SK-N-SH (cell line): ENCODE data around the gene RABGAP1L. TPM values are rescaled to one million over a fixed set of nuclear protein-coding genes. Genes with fewer than 3 reads are reported as not detected.

ENCODE experiments used
- CTCF ChIA-PET: fragments of 300-600, 350-600 bp; formaldehyde crosslinking; extraction: SDS; loops from one replicate; lab custom pipeline; 2021; lab: Yijun Ruan, JAX
- POLR2A ChIA-PET: fragments of 350-600 bp; sonication (Branson Sonifier 250); formaldehyde crosslinking; extraction: SDS; loops from one replicate; lab custom pipeline; 2020; ENCODE audit warnings: antibody characterized with exemption, inconsistent platforms; lab: Yijun Ruan, JAX
- DNase-seq: peaks from one replicate; pipeline ENCODE4 v3.0.0; 2012
- H2AFZ ChIP-seq: fragments of 200-600 bp; sonication (generic); 2 replicates; pipeline ENCODE4 v1.8.1; 2016; ENCODE audit warnings: antibody characterized with exemption, mild to moderate bottlenecking, low read depth
- H3F3A ChIP-seq: fragments of 200-600 bp; sonication (generic); replicated peaks from 2 replicates; pipeline ENCODE3; 2016; ENCODE audit warnings: antibody characterized with exemption, mild to moderate bottlenecking; ENCODE audit not compliant: insufficient read depth
- H3K27ac ChIP-seq, 2 experiments: fragments of 200-500 bp in 1 of 2; fragments of 200-600 bp in 1 of 2; sonication (Bioruptor generic) in 1 of 2; sonication (generic), shearing (Covaris generic) in 1 of 2; 2 replicates each; pipeline versions ENCODE4 v1.5.1 to v1.6.1; 2014 to 2016; ENCODE audit warnings: low read depth in 2 of 2, inconsistent platforms in 1 of 2, low read length in 1 of 2, mild to moderate bottlenecking in 1 of 2, mixed read lengths in 1 of 2
- H3K27me3 ChIP-seq: fragments of 200-600 bp; sonication (generic), shearing (Covaris generic); 2 replicates; pipeline ENCODE4 v1.6.1; 2016; ENCODE audit warnings: mixed run types; ENCODE audit not compliant: insufficient read depth
- H3K36me3 ChIP-seq, 2 experiments: fragments of 200-500 bp in 1 of 2; fragments of 200-600 bp in 1 of 2; sonication (Bioruptor generic) in 1 of 2; sonication (generic) in 1 of 2; replicated peaks in 1 of 2; 2 replicates each; pipeline versions ENCODE3 to v1.5.1; 2014 to 2016; ENCODE audit warnings: low read length in 1 of 2, mild to moderate bottlenecking in 1 of 2; ENCODE audit not compliant: insufficient read depth in 2 of 2, control insufficient read depth in 1 of 2
- H3K4me1 ChIP-seq, 2 experiments: fragments of 200-500 bp in 1 of 2; fragments of 200-600 bp in 1 of 2; sonication (Bioruptor generic) in 1 of 2; sonication (generic), shearing (Covaris generic) in 1 of 2; 2 replicates each; pipeline versions ENCODE4 v1.5.1 to v1.6.1; 2014 to 2016; ENCODE audit warnings: low read depth in 1 of 2, low read length in 1 of 2, mixed run types in 1 of 2; ENCODE audit not compliant: insufficient read depth in 2 of 2, control insufficient read depth in 1 of 2
- H3K4me2 ChIP-seq: fragments of 200-600 bp; sonication (generic), shearing (Covaris generic); 2 replicates; pipeline ENCODE4 v1.6.1; 2017; ENCODE audit warnings: mixed run types
- H3K4me3 ChIP-seq, 2 experiments: fragments of 200-500 bp in 1 of 2; fragments of 200-600 bp in 1 of 2; sonication (Bioruptor generic) in 1 of 2; sonication (generic), shearing (Covaris generic) in 1 of 2; 2 replicates each; pipeline versions ENCODE4 v1.5.1 to v1.8.1; 2014 to 2016; ENCODE audit warnings: low read depth in 2 of 2, inconsistent platforms in 1 of 2, low read length in 1 of 2, mild to moderate bottlenecking in 1 of 2, mixed read lengths in 1 of 2, moderate library complexity in 1 of 2
- H3K79me2 ChIP-seq: fragments of 200-600 bp; sonication (generic); 2 replicates; pipeline ENCODE4 v1.8.1; 2017; ENCODE audit warnings: mild to moderate bottlenecking; ENCODE audit not compliant: insufficient read depth
- H3K9ac ChIP-seq: fragments of 200-600 bp; sonication (generic); 2 replicates; pipeline ENCODE4 v1.6.1; 2017; ENCODE audit warnings: mixed run types
- H3K9me2 ChIP-seq: fragments of 200-600 bp; sonication (generic); 2 replicates; pipeline ENCODE4 v1.6.1; 2017; ENCODE audit warnings: mixed run types
- H3K9me3 ChIP-seq: fragments of 200-600 bp; sonication (generic); 2 replicates; pipeline ENCODE4 v1.6.1; 2017; ENCODE audit warnings: mixed run types, mild to moderate bottlenecking, moderate library complexity
- H4K20me1 ChIP-seq: fragments of 200-600 bp; sonication (generic); 2 replicates; pipeline ENCODE4 v1.6.1; 2017; ENCODE audit warnings: mild to moderate bottlenecking, mixed run types; ENCODE audit not compliant: insufficient read depth
- CHD2 ChIP-seq: fragments of 150-350 bp; IDR thresholded peaks from 2 replicates; pipeline ENCODE4 v1.6.1; 2018; ENCODE audit warnings: low read length; ENCODE audit not compliant: partially characterized antibody
- ELF1 ChIP-seq: IDR thresholded peaks from 2 replicates; pipeline ENCODE4 v1.4.0; 2012
- EZH2phosphoT487 ChIP-seq: fragments of 200-600 bp; sonication (generic); IDR thresholded peaks from 2 replicates; pipeline ENCODE4 v1.6.1; 2017; ENCODE audit warnings: low read depth, mixed run types, mild to moderate bottlenecking, antibody characterized with exemption, moderate library complexity, borderline replicate concordance
- FOSL2 ChIP-seq: IDR thresholded peaks from 2 replicates; pipeline ENCODE4 v1.4.0; 2012; ENCODE audit warnings: low read depth, mild to moderate bottlenecking, moderate library complexity, borderline replicate concordance
- FOXJ3 ChIP-seq: sonication (generic); formaldehyde crosslinking; IDR thresholded peaks from 2 replicates; pipeline ENCODE4 v1.5.1; 2020; ENCODE audit warnings: mild to moderate bottlenecking, missing genetic modification reagents
- GABPA ChIP-seq: IDR thresholded peaks from 2 replicates; pipeline ENCODE4 v1.4.0; 2012; ENCODE audit warnings: low read depth, mild to moderate bottlenecking
- GATA2 ChIP-seq: sonication (generic); formaldehyde crosslinking; IDR thresholded peaks from 2 replicates; pipeline ENCODE4 v1.5.0; 2020; ENCODE audit warnings: mild to moderate bottlenecking, missing genetic modification reagents
- MEF2A ChIP-seq: IDR thresholded peaks from 2 replicates; pipeline ENCODE4 v1.4.0; 2012; ENCODE audit warnings: low read depth, borderline replicate concordance
- NRF1 ChIP-seq: IDR thresholded peaks from 2 replicates; pipeline ENCODE4 v1.6.1; 2012; ENCODE audit warnings: low read depth, mild to moderate bottlenecking, low read length
- POLR2AphosphoS5 ChIP-seq: IDR thresholded peaks from 2 replicates; pipeline ENCODE4 v1.6.1; 2012; ENCODE audit warnings: low read depth, low read length
- RCOR1 ChIP-seq: fragments of 150-350 bp; IDR thresholded peaks from 2 replicates; pipeline ENCODE4 v1.6.1; 2017; ENCODE audit warnings: antibody characterized with exemption, low read length
- RFX5 ChIP-seq: IDR thresholded peaks from 2 replicates; pipeline ENCODE4 v1.6.1; 2012; ENCODE audit warnings: mild to moderate bottlenecking, improper control_type of control experiment, low read length
- SMC3 ChIP-seq: IDR thresholded peaks from 2 replicates; pipeline ENCODE4 v1.6.1; 2012; ENCODE audit warnings: low read depth, low read length, improper control_type of control experiment
- TCF12 ChIP-seq: IDR thresholded peaks from 2 replicates; pipeline ENCODE4 v1.4.0; 2012
- WGBS: methylation state at CpG from one replicate; pipeline ENCODE4 v1.1.6; 2017; ENCODE audit warnings: low lambda C conversion rate; 5-methylcytosine and 5-hydroxymethylcytosine counted together
- polyA plus RNA-seq, 3 experiments: library from polyadenylated mRNA; depleted of rRNA; stranded (reverse); fragments of >200 nt; gene quantifications; 2 replicates each; pipeline ENCODE4 v1.2.3, GENCODE V29; 2012
- TF ChIP-seq, protein P1 (sequence below): IDR thresholded peaks from 2 replicates; pipeline ENCODE4 v1.6.1; 2012; ENCODE audit warnings: mild to moderate bottlenecking, low read depth, low read length, moderate library complexity
- TF ChIP-seq, protein P2 (sequence below): fragments of 200-600 bp; sonication (generic); IDR thresholded peaks from 2 replicates; pipeline ENCODE4 v1.6.1; 2017; ENCODE audit warnings: antibody characterized with exemption, mild to moderate bottlenecking, moderate library complexity
- TF ChIP-seq, protein P3 (sequence below): fragments of 150-350 bp; IDR thresholded peaks from 2 replicates; pipeline ENCODE4 v1.6.1; 2016; ENCODE audit warnings: mild to moderate bottlenecking, low read depth, low read length
- TF ChIP-seq, protein P4 (sequence below): IDR thresholded peaks from 2 replicates; pipeline ENCODE4 v1.4.0; 2012; ENCODE audit warnings: low read depth
- TF ChIP-seq, protein P5 (sequence below): IDR thresholded peaks from 2 replicates; pipeline ENCODE4; 2012

Gene RABGAP1L
- polyA plus RNA-seq, 1 of the 3 experiments (the other 2 are of a cell fraction) = 7.2 TPM

DNA sequence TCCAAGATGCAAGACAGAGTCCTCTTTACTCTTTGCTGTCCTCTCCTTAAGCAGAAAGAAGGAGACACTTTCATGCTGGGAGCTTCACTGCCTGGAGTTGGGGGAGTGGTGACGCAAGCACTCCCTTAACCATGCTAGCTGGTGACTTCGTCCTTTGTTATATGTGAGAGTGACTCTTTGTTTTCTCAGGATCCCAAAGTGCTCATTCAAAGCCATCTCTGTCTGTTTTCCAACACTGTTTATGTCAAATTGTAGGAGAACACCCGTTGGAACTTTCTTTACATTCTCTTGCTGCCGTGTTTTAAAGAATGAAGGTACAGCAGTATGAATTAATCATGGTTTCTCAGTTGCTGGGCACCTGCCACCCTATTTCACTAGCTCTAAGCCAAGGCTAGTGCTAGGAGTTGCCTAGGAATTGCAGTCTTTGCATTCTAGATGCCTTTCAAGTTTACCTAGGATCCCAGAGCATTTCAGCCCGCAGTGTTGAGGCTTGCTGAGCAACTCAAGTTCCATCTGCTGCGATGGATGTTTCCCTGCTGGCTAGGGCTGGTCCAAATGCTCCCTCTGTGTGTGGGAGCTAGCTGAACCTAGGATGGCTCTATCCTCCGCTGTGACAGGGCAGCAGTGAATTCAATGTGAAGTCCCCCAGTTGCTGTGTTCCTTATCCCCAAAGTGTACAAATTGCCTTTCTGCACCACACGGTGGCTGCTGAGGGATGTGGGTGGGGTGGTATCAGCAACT, 205.8 kb downstream of the RABGAP1L start (continued):
- no peak for TF ChIP-seq CHD2
- TF ChIP-seq, protein P1, sequence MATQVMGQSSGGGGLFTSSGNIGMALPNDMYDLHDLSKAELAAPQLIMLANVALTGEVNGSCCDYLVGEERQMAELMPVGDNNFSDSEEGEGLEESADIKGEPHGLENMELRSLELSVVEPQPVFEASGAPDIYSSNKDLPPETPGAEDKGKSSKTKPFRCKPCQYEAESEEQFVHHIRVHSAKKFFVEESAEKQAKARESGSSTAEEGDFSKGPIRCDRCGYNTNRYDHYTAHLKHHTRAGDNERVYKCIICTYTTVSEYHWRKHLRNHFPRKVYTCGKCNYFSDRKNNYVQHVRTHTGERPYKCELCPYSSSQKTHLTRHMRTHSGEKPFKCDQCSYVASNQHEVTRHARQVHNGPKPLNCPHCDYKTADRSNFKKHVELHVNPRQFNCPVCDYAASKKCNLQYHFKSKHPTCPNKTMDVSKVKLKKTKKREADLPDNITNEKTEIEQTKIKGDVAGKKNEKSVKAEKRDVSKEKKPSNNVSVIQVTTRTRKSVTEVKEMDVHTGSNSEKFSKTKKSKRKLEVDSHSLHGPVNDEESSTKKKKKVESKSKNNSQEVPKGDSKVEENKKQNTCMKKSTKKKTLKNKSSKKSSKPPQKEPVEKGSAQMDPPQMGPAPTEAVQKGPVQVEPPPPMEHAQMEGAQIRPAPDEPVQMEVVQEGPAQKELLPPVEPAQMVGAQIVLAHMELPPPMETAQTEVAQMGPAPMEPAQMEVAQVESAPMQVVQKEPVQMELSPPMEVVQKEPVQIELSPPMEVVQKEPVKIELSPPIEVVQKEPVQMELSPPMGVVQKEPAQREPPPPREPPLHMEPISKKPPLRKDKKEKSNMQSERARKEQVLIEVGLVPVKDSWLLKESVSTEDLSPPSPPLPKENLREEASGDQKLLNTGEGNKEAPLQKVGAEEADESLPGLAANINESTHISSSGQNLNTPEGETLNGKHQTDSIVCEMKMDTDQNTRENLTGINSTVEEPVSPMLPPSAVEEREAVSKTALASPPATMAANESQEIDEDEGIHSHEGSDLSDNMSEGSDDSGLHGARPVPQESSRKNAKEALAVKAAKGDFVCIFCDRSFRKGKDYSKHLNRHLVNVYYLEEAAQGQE = no peak
- no peak for TF ChIP-seq FOSL2
- TF ChIP-seq RCOR1 = no peak
- no peak for TF ChIP-seq RFX5
- TF ChIP-seq GATA2 (CRISPR knock-in tag) = no peak
- no peak for TF ChIP-seq EZH2phosphoT487
- TF ChIP-seq MEF2A = no peak
- no peak for TF ChIP-seq TCF12
- TF ChIP-seq NRF1 = no peak
- TF ChIP-seq, all 33 proteins: peak for 0

DNA sequence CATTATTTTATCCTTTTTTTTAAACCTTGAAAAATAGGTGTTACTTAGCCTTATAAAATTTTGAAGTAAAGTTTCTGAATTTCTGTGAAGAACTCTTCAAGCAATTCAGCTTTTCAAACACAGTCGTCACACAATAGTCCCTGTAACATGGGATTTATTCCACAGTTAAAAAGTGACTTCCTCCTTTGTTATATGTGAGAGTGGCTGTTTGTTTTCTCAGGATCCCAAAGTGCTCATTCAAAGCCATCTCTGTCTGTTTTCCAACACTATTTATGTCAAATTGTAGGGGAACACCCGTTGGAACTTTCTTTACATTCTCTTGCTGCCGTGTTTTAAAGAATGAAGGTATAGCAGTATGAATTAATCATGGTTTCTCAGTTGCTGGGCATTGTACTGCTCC, 207.6 kb downstream of the RABGAP1L start:
- Histone ChIP-seq H3K79me2 (no peaks in the 10 kb centered on the region), H3K9ac (no peak overlapping the region), H3K4me1 (no peaks in the 10 kb centered on the region), H3K27me3 (no peaks in the 10 kb centered on the region), H4K20me1 (no peaks in the 10 kb centered on the region), H3F3A (no peaks in the 10 kb centered on the region), H3K36me3 (no peaks in the 10 kb centered on the region), H3K9me2 (no peaks in the 10 kb centered on the region), H3K4me2 (no peak overlapping the region), H3K9me3 (no peaks in the 10 kb centered on the region), H3K4me3 (no peak overlapping the region), H3K27ac (no peak overlapping the region), H2AFZ (no peak overlapping the region)
- ChIA-PET CTCF (interaction anchor here (0.6 kb wide), 1 partner anchor 338 kb away, joined by 3 read pairs; no protein-coding TSS in a partner anchor), POLR2A (no interaction called here)
- DNase-seq = no peak
- 81% methylated on average over 3 of the region's 3 CpGs for WGBS
- TF ChIP-seq, protein P2, sequence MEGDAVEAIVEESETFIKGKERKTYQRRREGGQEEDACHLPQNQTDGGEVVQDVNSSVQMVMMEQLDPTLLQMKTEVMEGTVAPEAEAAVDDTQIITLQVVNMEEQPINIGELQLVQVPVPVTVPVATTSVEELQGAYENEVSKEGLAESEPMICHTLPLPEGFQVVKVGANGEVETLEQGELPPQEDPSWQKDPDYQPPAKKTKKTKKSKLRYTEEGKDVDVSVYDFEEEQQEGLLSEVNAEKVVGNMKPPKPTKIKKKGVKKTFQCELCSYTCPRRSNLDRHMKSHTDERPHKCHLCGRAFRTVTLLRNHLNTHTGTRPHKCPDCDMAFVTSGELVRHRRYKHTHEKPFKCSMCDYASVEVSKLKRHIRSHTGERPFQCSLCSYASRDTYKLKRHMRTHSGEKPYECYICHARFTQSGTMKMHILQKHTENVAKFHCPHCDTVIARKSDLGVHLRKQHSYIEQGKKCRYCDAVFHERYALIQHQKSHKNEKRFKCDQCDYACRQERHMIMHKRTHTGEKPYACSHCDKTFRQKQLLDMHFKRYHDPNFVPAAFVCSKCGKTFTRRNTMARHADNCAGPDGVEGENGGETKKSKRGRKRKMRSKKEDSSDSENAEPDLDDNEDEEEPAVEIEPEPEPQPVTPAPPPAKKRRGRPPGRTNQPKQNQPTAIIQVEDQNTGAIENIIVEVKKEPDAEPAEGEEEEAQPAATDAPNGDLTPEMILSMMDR = no peak
- no peak for TF ChIP-seq GABPA
- TF ChIP-seq, protein P3, sequence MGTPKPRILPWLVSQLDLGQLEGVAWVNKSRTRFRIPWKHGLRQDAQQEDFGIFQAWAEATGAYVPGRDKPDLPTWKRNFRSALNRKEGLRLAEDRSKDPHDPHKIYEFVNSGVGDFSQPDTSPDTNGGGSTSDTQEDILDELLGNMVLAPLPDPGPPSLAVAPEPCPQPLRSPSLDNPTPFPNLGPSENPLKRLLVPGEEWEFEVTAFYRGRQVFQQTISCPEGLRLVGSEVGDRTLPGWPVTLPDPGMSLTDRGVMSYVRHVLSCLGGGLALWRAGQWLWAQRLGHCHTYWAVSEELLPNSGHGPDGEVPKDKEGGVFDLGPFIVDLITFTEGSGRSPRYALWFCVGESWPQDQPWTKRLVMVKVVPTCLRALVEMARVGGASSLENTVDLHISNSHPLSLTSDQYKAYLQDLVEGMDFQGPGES = no peak
- TF ChIP-seq, protein P1 = no peak
- TF ChIP-seq, protein P4, sequence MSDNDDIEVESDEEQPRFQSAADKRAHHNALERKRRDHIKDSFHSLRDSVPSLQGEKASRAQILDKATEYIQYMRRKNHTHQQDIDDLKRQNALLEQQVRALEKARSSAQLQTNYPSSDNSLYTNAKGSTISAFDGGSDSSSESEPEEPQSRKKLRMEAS = no peak
- no peak for TF ChIP-seq RFX5
- TF ChIP-seq ELF1 = no peak
- no peak for TF ChIP-seq POLR2AphosphoS5
- TF ChIP-seq FOXJ3 (CRISPR knock-in tag) = no peak
- no peak for TF ChIP-seq NRF1
- TF ChIP-seq, protein P5, sequence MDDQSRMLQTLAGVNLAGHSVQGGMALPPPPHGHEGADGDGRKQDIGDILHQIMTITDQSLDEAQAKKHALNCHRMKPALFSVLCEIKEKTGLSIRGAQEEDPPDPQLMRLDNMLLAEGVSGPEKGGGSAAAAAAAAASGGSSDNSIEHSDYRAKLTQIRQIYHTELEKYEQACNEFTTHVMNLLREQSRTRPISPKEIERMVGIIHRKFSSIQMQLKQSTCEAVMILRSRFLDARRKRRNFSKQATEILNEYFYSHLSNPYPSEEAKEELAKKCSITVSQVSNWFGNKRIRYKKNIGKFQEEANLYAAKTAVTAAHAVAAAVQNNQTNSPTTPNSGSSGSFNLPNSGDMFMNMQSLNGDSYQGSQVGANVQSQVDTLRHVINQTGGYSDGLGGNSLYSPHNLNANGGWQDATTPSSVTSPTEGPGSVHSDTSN = no peak
- no peak for TF ChIP-seq SMC3
- TF ChIP-seq EZH2phosphoT487 = no peak
- no peak for TF ChIP-seq RCOR1
